ENCODE data around the gene NOC2L.
A peak's percentile ranks its signal among the peaks of the same experiment; 100 is the strongest.

The NOC2L gene

DNA sequence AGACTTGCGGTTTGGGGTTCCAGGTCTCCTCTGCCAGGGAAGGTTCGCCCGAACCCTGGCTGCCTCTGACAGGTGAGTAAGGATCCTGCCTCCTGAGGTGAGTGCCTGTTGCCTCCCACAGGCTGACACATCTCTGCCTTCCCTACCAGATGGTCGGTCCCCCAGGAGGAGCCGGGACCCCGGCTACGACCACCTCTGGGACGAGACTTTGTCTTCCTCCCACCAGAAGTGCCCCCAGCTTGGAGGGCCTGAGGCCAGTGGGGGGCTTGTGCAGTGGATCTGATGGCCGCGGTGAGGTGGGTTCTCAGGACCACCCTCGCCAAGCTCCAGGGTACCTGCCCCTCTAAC, 15.2 kb upstream of the NOC2L start:
- no peak for DNase-seq

- DNase-seq = no peak
These were observed 14.6 kb upstream of the NOC2L start for GRCh38 chr1:973459-974292.

GRCh38 chr1:972726-973458, 13.8 kb upstream of the NOC2L start:
- no peak for DNase-seq

GRCh38 chr1:971751-972506, 12.9 kb upstream of the NOC2L start:
- DNase-seq = no peak

GRCh38 chr1:970973-971730, 12.1 kb upstream of the NOC2L start:
- DNase-seq = no peak

DNA sequence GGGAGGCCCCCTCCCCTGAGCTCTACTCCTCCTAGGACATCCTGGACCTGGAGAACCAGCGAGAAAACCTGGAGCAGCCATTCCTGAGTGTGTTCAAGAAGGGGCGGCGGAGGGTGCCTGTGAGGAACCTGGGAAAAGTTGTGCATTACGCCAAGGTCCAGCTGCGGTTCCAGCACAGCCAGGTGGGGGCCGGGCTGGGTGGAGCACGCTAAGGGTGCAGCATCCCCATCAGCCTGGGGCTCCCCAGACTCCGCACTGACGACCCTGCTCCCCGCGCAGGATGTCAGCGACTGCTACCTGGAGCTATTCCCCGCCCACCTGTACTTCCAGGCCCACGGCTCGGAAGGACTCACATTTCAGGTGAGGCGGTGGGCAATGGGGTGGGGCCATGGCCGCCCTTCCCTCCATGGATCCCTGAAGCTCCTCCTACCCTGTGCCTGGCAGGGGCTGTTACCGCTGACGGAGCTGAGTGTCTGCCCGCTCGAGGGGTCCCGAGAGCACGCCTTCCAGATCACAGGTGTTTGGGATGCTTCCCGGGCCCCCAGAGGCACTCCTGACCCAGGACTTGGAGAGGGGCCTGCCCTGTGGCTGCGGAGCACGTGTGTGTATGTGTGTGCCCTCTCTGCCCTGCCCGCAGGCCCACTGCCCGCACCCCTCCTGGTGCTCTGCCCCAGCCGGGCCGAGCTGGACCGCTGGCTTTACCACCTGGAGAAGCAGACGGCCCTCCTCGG, 11.4 kb upstream of the NOC2L start:
- no peak for DNase-seq

GRCh38 chr1:969260-969855, 10.3 kb upstream of the NOC2L start:
- DNase-seq = no peak

GRCh38 chr1:967466-968343, 8.6 kb upstream of the NOC2L start:
- DNase-seq = no peak

DNA sequence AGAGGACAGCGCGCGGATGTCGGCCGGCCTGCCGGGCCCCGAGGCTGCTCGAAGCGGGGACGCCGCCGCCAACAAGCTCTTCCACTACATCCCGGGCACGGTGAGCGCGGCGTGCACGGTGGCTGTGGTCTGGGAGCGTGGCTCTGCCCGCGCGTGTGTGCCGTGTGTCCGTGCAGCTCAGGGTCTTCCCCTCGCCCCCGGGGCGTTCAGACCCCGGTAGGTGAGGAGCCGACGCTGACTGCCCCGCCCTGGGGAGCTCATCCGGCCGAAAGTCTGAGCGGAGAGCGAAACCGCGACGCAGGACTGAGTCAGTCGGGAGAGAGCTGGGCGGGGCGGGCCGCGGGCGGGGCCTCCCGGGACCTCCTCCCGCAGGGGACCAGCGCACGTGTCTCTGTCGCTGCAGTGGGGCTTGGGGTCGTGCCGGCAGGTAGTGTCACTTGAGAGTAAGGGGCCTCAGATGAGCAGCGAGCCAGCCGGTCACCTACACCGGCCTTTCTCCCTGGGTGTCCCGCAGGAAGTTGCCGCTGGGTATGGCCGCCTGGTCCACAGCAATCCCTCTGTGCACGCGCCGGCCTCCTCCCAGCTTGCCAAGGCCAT, 7.7 kb upstream of the NOC2L start:
- DNase-seq = peak; percentile 77 to 81

GRCh38 chr1:966135-966703, 7.2 kb upstream of the NOC2L start, which contains the start of gene PLEKHN1:
TSS of gene PLEKHN1 (plus strand) at chr1:966482. CDS start at chr1:966532, 50 bp downstream.
- no peak for DNase-seq

DNA sequence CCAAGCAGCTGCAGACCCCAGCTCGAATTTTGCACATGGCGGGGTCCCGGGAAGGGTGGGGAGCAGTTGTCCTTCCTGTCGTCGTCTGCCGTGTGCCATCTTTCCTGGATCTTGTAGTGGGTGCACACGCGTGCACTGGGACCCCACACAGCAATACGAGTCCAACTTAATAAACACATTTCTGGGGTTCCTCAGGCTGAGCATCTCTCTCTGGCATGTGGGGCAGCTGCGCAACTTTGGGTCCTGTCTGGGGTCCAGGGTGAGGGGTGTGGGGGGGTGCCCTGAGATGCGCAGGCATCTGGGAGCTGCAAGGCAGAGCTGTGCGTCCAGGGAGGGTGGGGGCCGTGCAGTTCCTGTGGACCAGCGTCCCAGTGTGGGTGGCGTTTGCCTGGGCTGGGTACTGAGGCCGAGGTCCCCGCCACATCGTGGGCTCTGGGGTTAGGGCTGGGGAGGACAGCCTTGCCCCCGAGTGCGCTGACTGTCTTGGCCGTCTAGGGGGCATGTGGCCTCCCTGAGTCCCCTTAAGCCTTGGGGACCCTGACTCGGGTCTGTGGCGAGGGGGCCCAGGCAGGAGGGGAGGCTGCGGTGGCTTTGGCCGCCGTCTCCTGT, 6.6 kb upstream of the NOC2L start:
- DNase-seq = no peak

- no peak for DNase-seq
These were observed 5.9 kb upstream of the NOC2L start for GRCh38 chr1:964691-965525.

DNA sequence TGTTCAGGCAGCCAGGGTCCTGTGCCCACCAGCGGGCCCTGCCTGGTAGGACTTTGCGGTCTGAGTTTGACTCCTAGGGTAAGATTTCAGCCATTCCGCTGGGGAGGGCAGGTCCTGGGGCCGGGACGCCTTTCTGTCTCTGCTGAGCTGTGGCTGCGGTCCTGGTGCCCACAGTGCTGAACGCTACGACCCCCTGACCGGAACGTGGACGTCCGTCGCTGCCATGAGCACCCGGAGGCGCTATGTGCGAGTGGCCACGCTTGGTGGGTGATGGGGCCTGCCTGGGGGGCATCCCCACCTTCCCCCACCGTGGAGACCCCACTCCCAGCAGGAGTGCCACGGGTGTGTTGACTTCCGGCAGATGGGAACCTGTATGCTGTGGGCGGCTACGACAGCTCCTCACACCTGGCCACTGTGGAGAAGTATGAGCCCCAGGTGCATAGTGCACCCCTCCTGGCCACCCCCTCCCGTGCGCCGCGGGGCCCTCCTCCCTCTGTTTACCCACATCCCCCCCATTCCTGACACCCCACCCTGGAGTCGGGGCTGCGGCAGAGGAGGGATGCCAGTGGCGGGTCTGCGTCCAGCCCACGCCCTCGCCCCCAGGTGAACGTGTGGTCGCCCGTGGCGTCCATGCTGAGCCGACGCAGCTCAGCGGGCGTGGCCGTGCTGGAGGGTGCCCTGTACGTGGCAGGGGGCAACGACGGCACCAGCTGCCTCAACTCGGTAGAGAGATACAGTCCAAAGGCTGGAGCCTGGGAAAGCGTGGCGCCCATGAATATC, 4.9 kb upstream of the NOC2L start:
- DNase-seq = no peak

DNA sequence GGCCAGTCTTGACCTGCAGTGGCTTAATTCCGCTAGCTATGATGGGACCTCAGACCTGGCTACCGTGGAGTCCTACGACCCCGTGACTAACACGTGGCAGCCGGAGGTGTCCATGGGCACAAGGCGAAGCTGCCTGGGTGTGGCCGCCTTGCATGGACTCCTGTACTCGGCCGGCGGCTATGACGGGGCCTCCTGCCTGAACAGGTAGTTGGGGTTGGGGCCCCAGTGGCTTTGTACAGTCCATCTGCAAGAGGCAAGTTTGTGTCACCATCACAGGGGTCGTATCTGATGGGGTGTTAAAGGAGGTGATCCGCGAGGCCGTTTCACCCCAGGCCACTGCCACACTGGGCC, 4.2 kb upstream of the NOC2L start:
- no peak for DNase-seq

- no peak for DNase-seq
These were observed 3.6 kb upstream of the NOC2L start for GRCh38 chr1:962381-963300.

DNA sequence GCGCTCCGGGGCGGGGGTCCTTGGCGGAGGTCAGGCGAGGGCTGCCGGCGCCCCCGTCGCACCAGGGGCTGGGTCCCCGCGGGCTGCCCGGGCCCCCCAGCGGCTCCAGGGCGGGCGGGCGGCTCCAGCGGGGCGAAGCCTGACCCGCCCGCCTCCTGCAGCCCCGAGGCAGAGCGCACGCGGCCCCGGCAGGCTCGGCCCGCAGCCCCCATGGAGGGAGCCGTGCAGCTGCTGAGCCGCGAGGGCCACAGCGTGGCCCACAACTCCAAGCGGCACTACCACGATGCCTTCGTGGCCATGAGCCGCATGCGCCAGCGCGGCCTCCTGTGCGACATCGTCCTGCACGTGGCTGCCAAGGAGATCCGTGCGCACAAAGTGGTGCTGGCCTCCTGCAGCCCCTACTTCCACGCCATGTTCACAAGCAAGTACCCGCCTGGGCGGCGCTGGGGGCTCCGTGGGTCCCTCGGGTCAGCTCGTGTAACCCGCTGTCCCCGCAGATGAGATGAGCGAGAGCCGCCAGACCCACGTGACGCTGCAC, 2.1 kb upstream of the NOC2L start:
- DNase-seq = no peak

Data from activated CD4-positive, alpha-beta T cell treated with anti-CD3 and anti-CD28 coated beads, Interleukin-2, amount 50 U/mL, for 4 hours (primary cell).